Left forelimb (tissue), 1 donor: ENCODE data around the gene ANKRD1.
"Not testable (repeated sequence)": the region's sequence is repeated elsewhere in the genome, so short reads cannot be mapped to it uniquely, and the experiment has no call there.

Experiments used
- DNase-seq: peaks from one replicate; pipeline ENCODE4 v3.0.0-alpha.2; 2018; ENCODE audit warnings: low spot score

Gene ANKRD1

DNA sequence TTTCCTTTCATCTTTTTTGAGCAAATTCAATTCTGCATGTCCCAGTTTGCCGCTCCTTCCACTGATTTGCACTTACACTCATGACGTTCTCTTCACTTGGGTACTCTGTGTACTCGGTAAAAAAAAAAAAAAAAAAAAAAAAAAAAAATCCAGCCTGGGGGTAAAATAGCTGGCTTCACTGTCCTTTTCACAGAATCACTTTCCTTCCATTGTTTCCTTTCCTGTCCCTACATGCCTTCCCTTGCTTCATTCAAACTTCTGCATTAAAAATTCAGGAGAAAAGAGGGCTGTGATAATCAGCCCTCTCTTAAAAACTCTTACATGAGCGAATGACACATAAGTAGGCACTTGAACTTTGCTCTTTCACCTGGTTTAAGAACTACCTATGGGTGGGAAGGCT is 8.7 kb downstream of the ANKRD1 start:
- DNase-seq = no peak

DNA sequence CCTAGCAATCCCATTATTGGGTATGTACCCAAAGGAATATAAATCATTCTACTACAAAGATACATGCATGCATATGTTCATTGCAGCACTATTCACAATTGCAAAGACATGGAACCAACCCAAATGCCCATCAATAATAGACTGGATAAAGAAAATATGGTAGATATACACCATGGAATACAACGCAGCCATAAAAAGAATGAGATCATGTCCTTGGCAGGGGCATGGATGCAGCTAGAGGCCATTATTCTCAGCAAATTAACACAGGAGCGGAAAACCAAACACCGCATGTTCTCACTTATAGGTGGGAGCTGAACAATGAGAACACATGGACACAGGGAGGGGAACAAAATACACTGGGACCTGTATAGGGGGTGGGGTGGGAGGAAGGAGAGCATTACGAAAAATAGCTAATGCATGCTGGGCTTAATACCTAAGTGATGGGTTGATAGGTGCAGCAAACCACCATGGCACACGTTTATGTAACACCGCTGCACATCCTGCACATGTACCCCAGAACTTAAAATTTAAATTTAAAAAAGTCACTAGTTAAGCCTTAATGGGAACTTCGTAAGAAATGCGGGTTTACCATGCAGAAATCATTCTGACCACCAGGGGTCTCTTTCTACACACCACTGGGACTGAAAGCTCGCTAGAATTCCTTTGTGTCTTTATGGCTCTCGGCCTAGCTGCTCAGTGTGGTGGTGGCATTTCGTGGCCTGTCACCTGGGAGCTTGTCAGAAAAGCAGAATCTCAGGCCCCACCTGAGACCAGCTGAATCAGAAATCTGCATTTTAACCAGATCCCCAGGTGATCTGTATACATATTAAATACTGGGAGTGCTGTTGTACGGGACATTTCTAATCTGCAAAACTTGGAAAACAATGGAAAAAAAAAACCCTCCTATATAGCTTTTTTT is 9.5 kb downstream of the ANKRD1 start:
- peak; percentile 72 for DNase-seq

- no peak for DNase-seq
These were observed 14.3 kb downstream of the ANKRD1 start for GRCh38 chr10:90906596-90906995.

DNA sequence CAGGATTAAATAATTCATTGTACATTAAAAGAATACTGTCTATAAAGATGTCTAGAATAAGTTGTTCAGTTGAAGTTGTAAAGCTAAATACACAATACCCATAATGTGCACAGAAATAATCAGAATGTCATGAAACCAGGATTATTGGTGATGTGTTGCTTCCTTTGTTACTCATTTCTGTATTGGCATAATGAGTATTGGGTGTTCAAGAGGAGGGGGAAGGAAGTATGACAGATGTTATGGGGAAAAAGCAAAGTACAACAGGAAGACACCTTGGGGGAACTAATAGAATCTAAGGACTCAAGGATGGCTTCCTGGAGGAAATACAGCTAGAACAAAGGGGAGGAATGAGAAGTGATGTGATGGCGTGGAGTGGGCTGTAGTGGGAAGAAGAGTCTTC is 15.0 kb downstream of the ANKRD1 start:
- DNase-seq = no peak

DNA sequence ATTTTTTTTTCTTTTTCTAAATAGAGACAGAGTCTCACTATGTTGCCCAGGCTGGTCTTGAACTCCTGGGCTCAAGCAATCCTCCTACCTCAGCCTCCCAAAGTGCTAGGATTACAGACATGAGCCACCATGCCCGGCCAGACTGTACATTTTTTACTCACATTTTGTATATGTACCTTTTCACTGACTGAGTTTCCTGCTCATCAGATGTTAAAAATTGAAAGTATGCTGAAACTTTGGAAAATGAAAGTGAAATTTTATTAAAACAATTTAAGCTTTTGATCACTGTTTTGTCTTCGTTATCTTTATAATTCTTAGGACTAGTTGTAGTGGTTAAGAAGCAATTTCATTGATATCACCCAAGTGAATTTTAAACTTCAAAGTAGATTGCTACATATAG is 24.0 kb downstream of the ANKRD1 start:
- not testable (repeated sequence) for DNase-seq

DNA sequence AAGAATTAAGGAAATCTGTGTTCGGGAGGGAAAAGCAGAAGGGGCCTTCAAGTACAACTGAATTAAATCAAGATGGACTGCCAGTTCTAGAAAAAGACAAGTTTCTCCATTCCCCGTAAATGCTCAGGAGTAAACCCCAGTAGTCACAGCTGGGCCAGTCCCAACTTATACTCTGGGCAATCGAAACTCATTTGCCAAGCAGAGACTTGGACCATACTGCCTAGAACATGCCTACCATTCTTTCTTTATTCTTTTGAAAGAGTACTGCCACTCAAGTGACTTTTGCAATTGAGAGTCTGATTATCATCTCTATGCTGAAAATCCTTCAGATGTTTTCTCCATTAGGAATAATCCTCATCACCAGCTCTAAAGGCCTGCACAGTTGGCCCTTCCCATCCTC is 27.7 kb downstream of the ANKRD1 start:
- no peak for DNase-seq

GRCh38 chr10:90890347-90890746 is 30.5 kb downstream of the ANKRD1 start:
- no peak for DNase-seq

DNA sequence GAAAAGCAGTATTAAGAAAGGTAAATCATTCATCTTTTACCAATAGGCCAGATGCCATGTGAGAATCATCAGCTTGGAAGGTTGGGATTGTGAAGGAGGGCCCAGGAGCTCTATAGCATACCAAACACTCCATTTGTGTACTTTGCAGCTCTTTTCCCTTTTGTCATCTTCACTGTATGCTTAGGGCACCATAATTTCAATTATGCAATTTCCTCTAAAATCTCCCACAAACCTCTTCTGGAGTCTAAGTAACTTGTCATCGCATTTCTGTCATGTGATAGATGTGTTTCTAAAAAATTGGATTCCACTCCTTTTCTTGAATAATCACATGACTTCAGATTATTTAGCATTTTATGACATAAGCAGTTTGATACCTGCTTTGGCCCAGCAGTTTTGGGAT is 31.3 kb downstream of the ANKRD1 start:
- DNase-seq = no peak

DNA sequence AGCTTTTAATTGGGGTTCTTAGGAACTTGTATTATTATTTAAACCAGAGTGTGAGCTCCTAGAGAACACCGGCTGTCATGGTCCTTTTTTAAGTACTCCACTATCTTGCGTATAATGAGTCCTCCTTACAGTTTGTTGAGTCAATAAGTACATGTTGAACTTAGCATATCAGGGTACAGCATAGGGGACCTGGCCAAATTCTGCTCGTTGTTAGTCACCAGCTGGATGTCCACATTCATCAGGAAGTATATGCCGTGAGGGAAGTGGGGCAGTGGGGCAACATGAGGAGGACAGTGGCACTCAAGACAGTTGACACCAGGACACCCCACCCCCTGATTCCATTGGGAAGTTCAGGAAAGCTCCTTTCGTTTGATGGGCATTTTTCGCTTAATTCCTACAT is 32.5 kb downstream of the ANKRD1 start:
- DNase-seq = no peak

DNA sequence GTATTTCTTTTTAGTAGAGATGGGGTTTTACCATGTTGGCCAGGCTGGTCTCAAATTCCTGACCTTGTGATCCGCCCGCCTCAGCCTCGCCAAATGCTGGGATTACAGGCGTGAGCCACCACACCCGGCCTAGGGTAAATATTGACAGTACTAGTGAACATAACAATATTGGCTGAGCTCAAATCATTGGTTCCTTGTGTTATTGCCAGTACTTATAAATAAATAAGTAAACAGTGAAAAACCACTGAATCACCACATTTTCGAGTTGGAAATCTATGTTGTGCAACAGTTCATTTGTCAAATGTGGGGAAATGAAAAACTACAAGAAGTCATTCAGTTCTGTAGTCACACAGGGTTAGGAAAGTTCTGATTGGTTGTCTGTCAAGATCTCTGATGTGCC is 33.3 kb downstream of the ANKRD1 start:
- no peak for DNase-seq

DNA sequence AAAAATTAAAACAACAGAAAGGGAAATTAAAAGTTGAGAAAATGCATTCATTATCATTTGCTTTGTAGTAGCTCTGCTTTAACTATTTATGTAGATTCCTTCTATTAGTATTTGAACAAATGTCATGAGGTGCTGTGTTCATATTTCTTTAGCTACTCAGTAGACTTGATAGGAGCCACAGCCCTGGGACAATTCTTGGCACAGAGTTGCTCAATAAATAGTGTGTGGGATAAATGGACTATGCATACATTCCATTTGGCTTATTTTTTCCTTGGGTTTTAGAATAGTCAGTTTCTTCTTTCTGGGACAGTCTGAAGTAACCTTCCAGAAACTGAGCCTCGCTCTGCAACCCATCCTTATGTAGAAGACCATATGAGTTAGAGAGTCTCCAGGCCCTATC is 35.7 kb downstream of the ANKRD1 start:
- DNase-seq = no peak

DNA sequence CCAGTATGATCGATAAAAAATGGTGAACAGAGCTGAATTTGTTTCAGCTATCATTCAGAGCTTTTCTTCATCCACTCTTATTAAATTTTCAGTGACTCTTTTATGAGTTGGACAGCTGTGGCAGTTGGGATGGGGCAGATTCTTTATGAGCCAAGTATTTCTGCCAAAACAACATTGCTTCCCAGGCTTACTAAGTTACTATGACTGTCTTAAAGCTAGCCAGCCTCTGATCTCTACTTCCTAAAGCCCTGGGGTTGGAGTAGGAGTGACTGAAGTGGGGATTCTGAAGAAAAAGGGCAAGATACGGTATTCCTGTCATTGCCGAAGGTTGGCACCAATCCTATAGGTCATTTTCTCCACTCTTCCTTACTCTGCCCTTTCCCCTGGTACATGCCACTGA is 36.5 kb downstream of the ANKRD1 start:
- no peak for DNase-seq

DNA sequence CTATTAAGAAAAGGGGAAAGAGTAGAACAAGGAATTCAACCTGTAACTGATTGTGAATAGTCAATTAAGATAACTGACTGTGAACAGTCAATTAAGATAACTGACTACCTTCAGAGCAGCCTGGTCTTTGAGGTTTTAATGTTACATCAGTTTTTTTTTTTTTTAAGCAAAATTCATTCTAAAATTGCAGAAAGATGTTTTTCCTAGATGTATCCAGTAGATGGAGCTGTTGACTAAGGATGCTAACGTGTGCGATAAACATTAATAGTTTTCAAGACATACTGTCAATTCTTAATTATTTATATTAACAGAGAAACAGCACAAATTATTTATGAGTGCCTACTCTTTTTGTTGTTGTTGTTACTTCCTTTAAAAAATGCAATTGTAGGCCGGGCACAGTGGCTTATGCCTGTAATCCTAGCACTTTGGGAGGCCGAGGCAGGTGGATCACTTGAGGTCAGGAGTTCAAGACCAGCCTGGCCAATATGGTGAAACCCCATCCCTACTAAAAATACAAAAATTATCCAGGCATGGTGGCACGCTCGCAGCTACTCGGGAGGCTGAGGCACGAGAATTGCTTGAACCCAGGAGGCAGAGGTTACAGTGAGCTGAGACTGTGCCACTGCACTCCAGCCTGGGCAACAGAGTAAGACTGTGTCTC is 40.7 kb downstream of the ANKRD1 start:
- not testable (repeated sequence) for DNase-seq

- DNase-seq = no peak
These were observed 41.8 kb downstream of the ANKRD1 start for GRCh38 chr10:90879062-90879461.

DNA sequence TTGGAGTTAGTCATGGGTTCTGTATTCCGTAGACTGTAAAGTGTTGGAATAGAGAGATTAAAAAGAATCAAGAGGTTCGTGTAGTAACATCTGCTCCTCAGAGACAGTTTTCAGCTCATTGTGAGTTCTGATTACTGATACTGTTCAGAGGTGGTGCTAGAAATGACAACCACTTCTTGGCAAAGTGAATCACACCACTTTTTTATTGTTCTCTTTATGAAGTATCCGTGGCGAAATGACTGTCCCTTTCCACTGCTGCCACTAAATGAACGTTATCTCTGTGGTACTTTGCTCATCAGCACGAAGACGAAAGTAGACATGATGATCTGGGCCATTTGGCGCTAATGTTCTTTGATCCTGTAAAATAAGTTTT is 48.3 kb downstream of the ANKRD1 start:
- DNase-seq = no peak

DNA sequence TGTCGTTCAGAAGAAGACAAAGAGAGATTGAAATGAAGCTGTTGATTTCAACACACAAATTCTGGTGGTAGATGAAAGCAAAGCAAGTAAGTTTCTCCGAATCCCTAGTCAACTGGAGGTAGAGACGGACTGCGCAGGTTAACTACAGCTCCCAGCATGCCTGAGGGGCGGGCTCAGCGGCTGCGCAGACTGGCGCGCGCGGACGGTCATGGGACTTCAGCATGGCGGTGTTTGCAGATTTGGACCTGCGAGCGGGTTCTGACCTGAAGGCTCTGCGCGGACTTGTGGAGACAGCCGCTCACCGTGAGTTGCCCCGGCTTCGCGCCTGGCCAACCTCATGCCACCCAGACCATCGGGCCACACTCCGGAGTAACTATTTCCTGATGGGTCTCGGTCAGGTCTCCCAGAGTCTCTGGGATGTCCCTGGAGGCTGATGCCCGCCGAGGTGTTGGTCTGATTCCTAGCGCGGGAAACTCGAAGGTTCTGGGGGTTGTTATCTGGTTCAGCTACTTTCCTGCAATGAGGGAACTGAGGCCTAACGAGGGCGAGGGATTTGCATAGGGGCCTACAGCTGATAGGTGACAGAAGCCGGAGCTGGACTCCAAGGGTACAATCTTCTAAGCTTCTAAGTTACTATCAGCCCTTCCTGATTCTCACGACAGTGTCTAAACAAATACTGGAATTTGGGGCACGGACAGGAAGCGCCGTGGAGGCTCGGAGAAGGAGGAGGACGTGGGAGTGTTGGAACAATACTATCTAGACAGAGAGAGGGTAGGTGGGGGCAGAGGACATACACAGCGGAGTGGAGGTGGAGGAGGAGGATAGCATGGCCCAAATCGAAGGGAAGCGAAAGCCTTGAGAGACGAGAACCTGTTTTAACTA is 48.9 kb downstream of the ANKRD1 start, which contains the start of gene RPP30:
RPP30 (plus strand) TSS at position 209 of the 882 bp plus-strand sequence; CDS start at position 222, 13 bp downstream.
- DNase-seq = peak; percentile 90

- DNase-seq = no peak
These were observed 49.6 kb downstream of the ANKRD1 start for GRCh38 chr10:90871279-90871765.

DNA sequence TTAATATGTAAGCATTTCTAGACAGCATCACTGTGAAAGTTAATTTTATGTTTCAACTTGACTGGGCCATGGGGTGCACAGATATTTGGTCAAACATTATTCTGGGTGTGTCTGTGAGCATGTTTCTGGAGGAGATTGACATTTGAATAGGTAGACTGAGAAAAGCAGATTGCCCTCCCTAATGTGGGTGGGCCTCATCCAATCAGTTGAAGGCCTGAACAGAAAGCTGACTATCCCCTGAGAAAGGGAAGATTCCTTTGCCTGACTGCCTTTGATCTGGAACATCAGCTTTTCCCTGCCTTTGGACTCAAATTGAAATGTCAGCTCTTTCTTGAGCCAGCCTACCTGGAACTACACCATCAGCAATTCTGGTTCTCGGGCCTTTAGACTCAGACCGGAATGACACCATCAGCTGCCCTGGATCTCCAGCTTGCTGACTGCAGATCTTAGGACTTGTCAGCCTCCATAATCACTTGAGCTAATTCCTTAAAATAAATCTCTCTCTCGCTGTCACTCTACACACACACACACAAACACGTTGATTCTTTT is 54.8 kb downstream of the ANKRD1 start:
- DNase-seq = no peak

- DNase-seq = no peak
These were observed 55.5 kb downstream of the ANKRD1 start for GRCh38 chr10:90865401-90865800.

DNA sequence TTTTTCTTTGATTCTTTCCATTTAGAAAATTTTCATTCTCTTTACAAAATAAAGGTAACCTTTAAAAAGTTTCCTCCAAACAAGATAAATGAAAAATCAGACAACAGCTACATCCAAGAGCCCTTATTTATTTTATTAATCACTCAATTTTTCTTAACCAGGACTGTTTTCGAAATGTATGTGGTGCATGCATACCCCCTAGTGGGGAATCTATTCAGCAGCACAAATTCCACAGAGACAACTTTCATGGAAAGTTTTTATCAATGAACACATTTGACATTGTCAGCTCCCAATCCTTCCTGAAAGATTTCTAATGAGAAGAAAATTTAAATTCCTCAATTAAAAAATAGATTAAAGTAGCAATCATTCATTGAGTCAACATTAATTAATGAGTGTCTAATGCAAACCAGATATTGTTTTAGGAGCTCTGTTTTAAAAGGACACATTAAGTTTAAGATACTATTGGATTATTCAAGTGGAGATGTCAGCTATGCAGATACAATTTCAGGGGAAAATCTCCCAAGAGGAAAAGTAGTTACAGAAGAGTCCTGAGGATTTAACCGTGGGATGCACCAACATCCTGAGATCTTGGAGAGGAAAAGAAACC is 57.9 kb downstream of the ANKRD1 start:
- no peak for DNase-seq
